ENCODE data around the gene ISG15.
"Not testable (repeated sequence)": the region's sequence is repeated elsewhere in the genome, so short reads cannot be mapped to it uniquely, and the experiment has no call there.

Gene ISG15

GRCh38 chr1:994546-994945 lies 18.8 kb upstream of the ISG15 start:
- not testable (repeated sequence) for DNase-seq (ENCODE audit: low read depth, low spot score)

DNA sequence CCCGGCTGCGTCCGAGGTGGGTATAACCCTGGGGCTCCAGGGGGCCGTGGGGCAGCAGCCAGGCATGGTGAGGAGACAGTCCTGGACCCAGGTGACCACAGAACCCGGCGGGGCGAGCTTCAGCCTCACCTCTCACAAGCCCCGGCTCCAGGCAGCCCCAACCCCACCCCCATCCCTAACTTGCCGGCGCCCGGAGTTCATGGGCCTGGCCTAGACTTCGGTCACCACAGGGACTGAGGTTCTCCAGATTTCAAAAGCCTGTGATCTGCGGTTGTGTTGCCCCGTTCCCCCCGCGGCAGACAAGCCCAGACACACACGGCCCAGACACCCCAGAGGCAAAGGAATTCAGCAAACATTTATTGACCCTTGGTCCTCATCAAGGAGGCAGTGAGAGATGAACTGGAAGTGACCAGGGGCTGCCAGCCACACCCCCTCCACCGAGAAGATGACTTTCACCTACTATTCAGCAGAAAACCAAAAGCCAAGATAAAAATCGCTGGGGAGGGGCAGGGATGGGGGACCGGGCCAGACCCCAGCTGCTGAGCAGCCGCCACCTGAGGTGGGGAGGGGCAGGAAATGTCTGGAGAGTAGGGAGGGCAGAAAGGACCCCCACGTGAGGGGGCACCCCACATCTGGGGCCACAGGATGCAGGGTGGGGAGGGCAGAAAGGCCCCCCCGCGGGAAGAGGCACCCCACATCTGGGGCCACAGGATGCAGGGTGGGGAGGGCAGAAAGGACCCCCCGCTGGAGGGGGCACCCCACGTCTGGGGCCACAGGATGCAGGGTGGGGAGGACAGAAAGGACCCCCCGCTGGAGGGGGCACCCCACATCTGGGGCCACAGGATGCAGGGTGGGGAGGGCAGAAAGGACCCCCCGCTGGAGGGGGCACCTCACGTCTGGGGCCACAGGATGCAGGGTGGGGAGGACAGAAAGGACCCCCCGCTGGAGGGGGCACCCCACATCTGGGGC lies 17.3 kb upstream of the ISG15 start:
- peak; percentile 41 for DNase-seq (ENCODE audit: low read depth, low spot score)

DNA sequence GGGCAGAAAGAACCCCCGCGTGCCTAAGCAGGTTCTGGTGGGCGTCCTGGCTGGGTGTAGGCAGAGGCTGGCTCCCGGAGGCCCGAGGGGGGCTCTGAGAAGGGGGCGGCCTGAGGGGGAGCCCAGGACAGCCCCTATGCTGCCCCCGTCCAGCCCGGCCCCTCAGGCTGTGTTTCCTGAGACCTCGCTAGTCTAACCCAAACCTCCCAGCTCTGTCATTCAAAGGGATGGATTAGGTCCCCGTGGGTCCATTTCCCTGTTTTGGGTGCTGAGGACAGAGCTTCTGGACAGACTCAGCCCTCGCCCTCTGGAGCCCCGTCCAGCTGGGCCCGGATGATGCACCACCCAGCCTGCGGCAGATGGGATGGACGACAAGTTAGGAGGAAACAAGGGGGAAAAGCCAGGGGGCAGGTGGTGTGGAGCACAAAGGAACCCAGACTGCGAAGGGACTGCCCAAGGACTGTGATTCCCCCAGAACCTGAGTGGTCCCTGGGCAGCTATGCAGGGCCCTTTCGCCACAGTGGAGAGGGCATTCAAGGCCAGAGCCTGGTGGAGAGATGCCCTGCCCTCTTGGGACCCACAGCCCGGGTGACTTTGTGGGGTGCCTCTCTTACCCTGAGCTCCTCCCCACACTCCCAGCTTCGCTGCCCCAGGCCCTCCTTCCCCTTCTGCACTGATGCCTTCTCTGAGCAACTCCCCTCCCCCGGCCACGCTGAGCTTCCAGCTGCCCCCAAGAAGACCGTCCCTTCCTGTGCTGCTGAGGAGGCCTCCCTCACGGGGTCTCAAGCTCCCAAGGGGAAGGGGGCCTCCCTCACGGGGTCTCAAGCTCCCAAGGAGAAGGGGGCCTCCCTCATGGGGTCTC lies 16.2 kb upstream of the ISG15 start:
- DNase-seq (ENCODE audit: low read depth, low spot score) = peak; percentile 28

DNA sequence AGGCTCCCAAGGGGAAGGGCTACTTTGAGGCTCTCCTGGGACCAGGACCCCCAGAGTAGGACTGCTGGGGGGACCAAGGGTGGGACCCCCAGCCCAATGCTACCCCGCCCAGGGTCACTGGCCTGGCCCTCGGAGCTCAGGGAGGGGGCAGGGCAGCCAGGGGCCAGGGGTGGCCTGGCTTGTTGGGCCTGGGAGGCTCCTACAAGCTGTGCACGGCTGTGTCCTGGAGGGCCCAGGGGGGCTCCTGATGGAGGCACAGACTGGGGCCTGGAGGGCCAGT lies 15.6 kb upstream of the ISG15 start:
- DNase-seq (ENCODE audit: low read depth, low spot score) = peak; percentile 24

DNA sequence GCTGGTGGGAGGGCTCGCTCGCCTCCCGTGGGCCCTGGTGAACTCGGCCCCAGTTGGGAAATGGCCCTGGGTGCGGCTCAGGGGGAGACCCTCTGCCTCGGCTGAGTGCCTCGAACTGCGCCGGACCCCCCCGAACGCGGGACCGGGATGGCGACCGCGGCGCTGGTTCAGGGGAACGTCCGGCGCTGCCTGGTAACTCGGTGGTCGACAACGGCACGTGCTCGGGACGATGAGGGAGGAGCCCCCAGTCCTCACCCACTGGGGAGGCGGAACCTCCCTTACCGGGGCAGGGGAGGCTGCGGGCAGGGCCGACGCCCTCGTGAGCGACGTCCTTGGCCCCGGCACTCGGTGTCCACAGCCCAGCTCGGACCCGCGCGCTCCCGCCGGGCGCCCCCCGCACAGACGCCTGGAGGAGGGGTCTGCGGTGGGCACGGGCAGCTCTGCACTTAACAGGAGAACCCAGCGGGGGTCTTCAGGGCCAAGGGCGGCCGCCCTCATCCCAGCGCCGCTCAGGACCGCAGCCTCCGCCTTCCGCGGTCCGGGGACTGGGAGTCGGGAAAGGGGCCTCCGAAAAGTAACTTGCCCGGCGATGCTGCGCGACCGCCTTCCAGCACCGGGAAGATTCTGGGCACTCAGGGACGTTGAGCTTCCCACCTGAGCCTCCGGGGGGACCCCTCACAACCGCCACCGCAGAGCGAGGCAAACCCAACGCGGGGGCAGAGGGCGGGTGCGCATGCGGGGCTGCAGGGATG lies 15.1 kb upstream of the ISG15 start:
- peak; percentile 62 for DNase-seq (ENCODE audit: low read depth, low spot score)

GRCh38 chr1:998745-998994 lies 14.6 kb upstream of the ISG15 start:
- DNase-seq (ENCODE audit: low read depth, low spot score) = peak; percentile 64

GRCh38 chr1:998995-999724 lies 14.1 kb upstream of the ISG15 start:
- peak; percentile 66 for DNase-seq (ENCODE audit: low read depth, low spot score)

GRCh38 chr1:999725-1000356 lies 13.5 kb upstream of the ISG15 start, which contains the start of gene HES4:
HES4 (minus strand) TSS chr1:1000097; CDS start chr1:999973, 124 bp downstream.
- DNase-seq (ENCODE audit: low read depth, low spot score) = peak; percentile 98

DNA sequence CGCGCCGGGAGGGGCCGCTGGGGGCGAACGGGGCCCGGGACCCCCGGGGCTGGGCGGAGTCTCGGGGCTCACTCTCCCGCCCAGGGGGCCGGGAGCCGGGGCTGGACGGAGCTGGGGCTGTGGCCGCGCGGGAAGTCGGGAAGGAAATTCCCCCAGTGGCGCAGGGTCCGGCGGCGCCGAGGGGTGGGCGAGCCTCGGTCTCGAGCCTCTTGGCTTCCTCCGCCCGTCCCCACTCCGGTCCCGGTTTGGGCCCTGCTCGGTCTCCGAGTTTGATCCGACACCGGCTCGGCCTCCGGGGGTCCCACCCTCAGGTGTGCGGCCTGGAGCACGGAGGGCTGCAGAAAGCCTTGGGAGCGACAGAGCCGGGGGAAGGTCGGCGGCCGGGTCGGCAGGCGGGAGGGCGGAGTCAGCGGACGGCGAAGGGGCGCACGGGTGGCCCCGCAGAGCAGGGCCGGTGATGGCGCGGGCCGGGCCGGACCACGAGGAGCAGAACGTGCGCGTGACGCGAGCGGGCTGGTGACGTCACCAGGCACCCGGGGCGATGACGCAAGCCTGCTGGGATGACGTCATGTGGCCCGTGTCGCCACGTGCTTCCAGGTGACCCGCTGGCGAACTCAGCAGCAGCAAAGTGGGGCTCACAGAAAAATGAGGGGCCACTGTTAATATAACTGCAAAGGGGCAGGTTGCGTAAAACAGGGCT lies 12.8 kb upstream of the ISG15 start:
- DNase-seq (ENCODE audit: low read depth, low spot score) = peak; percentile 95

GRCh38 chr1:1001057-1001783 lies 12.1 kb upstream of the ISG15 start:
- DNase-seq (ENCODE audit: low read depth, low spot score) = no peak

- no peak for DNase-seq (ENCODE audit: low read depth, low spot score)
Observed at GRCh38 chr1:1003618-1004419, 9.5 kb upstream of the ISG15 start.

DNA sequence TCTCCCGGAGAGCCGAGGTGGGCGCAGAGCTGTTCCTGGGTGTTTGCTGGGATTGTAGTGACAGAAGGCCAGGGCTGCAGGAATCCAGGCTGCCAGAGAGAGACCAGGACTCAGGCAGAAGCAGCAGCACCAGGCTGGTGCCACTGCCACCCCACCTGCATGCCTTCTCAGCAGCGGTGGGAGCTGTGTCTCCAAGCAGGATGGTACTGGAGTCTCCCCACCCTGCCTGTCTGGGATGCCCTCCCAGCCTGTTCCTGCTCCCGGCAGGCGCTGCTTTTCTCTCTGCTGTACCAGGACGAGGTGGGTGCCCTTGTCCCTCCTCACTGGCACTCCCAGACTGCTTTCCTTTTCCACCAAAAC lies 8.9 kb upstream of the ISG15 start:
- DNase-seq (ENCODE audit: low read depth, low spot score) = no peak

DNA sequence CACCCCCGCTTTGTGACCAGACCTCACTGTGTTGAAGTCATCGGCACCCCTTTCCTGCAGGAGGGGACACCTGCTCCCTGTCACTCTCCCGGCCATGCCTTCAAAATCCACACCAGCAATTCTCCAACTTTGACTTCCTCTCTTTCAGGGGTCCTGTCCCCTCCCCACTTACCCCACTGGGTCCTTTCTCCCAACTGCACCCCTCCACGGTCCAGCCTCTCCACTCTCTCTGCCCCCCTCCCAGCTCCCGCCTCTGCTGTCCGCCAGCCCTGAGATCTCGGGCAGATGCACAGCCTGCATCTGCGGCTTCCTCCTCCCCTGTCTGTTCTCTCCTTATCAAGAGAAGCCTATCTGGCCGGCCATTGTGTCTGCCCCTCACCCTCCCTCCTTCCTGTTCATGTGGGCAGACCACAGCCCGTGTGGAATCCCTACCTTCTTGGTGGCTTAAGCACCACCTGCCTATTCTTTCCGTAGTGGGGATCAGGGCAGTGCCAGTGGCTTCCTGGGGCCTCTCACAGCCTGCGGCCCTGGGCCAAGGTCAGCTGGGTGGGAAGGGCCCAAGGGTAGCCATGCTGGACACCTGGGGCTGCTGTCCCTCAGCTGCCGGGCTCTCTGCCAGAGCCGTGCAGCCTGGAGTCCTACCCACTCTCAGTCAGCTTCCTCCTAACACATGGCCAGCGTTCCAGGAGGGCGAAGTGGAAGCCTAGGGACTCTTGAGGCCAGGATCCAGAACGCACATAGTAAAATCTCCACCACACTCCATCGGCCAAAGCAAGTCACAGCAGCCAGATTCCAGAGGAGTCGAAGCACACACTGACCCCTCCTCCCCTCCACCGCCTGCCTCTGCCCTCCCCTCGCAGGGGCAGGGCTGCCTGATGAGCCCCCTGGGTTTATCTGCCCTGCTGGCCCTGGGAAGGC lies 8.3 kb upstream of the ISG15 start:
- peak; percentile 72 for DNase-seq (ENCODE audit: low read depth, low spot score)

GRCh38 chr1:1005774-1006304 lies 7.5 kb upstream of the ISG15 start:
- DNase-seq (ENCODE audit: low read depth, low spot score) = no peak

DNA sequence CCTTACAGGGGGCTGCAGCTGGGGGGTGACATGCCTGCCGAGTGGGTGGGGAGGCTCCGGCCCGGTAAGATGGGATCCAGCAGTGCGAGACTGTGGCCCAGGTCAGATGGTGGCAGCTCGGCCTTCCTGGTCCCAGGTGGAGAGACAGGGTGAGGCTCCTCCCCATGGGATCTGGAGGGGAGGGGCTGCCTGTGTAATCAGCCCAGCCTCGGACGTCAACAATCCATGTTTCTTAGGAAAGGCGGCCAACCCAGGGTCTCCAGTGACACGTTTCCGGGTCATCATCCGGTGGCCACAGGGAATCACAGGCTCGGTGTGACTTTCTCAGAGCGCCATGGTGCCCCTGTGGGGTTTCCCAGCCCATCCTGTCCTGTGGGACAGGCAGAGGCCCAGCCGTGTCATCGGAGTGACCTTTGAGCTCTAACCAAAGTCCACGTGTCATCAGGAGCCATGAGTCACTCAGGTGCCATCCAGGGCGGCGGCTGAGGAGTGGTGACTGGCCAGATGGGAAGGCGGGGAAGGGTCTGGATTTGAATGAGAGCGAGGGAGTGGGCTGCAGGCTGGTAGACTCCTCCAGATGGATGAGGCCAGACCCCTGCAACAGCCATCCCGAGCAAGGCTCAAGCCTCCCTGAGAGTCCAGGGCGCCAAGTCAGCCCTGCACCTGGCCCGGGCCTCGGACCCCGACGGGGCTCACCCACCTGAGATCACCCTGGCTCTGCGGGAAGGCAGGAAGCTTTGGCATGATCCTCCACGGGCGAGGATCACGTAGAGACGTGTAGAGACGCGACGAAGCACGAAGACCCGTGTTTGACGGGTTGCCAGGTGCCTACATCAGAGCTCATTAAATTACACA lies 6.8 kb upstream of the ISG15 start:
- no peak for DNase-seq (ENCODE audit: low read depth, low spot score)

DNA sequence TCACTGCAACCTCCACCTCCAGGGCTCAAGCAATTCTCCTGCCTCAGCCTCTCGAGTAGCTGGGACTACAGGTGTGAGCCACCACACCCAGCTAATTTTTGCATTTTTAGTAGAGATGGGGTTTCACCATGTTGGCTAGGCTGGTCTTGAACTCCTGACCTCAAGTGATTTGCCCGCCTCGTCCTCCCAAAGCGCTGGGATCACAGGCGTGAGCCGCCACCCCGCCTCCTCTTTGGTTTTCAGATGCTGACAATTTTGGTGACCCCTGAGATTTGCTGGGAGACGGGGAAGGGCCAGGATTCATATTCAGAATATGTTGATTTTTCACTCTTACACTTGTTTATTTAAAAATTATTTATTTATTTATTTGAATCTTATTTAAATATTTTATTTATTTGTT lies 3.2 kb upstream of the ISG15 start:
- not testable (repeated sequence) for DNase-seq (ENCODE audit: low read depth, low spot score)

Measured in astrocyte of the hippocampus (primary cell).